K562 (cell line): Measurements from ENCODE around the gene TBX6. TPM values are rescaled to one million over a fixed set of nuclear protein-coding genes. Genes with fewer than 3 reads are reported as not detected.

Source experiments
- BCL6 ChIP-seq: fragments of 250-450 bp; sonication (Bioruptor Pico); IDR thresholded peaks from 2 replicates; pipeline ENCODE4 v1.4.0; 2020
- CBFB ChIP-seq: sonication (generic); formaldehyde crosslinking; IDR thresholded peaks from 2 replicates; pipeline ENCODE4 v1.4.0; 2020; ENCODE audit warnings: mild to moderate bottlenecking, missing genetic modification reagents
- FOXJ3 ChIP-seq: sonication (generic); formaldehyde crosslinking; IDR thresholded peaks from 2 replicates; pipeline ENCODE4 v1.4.0; 2020; ENCODE audit warnings: mild to moderate bottlenecking, missing genetic modification reagents
- GATAD2A ChIP-seq: fragments of 450-650 bp; IDR thresholded peaks from 2 replicates; pipeline ENCODE4 v1.6.1; 2017
- MCM3 ChIP-seq: fragments of 450-650 bp; IDR thresholded peaks from 2 replicates; pipeline ENCODE4 v1.6.1; 2016
- MXD1 ChIP-seq: fragments of 250-450 bp; sonication (Bioruptor Pico); IDR thresholded peaks from 2 replicates; pipeline ENCODE4 v1.8.0; 2021; ENCODE audit warnings: borderline replicate concordance, mild to moderate bottlenecking, moderate library complexity; ENCODE audit not compliant: poor library complexity, severe bottlenecking
- NFATC3 ChIP-seq: fragments of 450-650 bp; IDR thresholded peaks from 2 replicates; pipeline ENCODE4 v1.6.1; 2017; ENCODE audit warnings: mild to moderate bottlenecking
- NUFIP1 ChIP-seq: fragments of 450-650 bp; IDR thresholded peaks from 2 replicates; pipeline ENCODE4 v1.6.1; 2018; ENCODE audit not compliant: partially characterized antibody
- PHF8 ChIP-seq: fragments of 200-600 bp; sonication (generic); IDR thresholded peaks from 2 replicates; pipeline ENCODE4 v1.6.1; 2012; ENCODE audit warnings: mixed run types, mild to moderate bottlenecking, inconsistent platforms, low read length, moderate library complexity, borderline replicate concordance
- POLR2AphosphoS5 ChIP-seq: IDR thresholded peaks from 2 replicates; pipeline ENCODE4 v1.6.1; 2011; ENCODE audit warnings: mild to moderate bottlenecking, low read depth, low read length, moderate library complexity; ENCODE audit not compliant: control insufficient read depth, insufficient read depth
- POLR3A ChIP-seq: IDR thresholded peaks from 2 replicates; pipeline ENCODE4 v1.6.1; 2011; ENCODE audit warnings: borderline replicate concordance, mild to moderate bottlenecking, moderate library complexity; ENCODE audit not compliant: insufficient read length, insufficient read depth; ENCODE audit errors: extremely low read depth
- RBM34 ChIP-seq: fragments of 200-400 bp; formaldehyde crosslinking; IDR thresholded peaks from 2 replicates; pipeline ENCODE4 v1.6.1; 2018; ENCODE audit warnings: low read length, borderline replicate concordance; ENCODE audit not compliant: insufficient read depth
- SAP30 ChIP-seq: fragments of 200-600 bp; sonication (generic); IDR thresholded peaks from 2 replicates; pipeline ENCODE4 v1.6.1; 2012; ENCODE audit warnings: borderline replicate concordance, low read depth, mild to moderate bottlenecking, moderate library complexity, low read length, control low read depth, inconsistent platforms; ENCODE audit not compliant: insufficient read depth, poor library complexity, severe bottlenecking
- SNAPC5 ChIP-seq: fragments of 250-450 bp; sonication (Bioruptor Pico); IDR thresholded peaks from 2 replicates; pipeline ENCODE4 v1.8.0; 2021; ENCODE audit warnings: moderate library complexity, mild to moderate bottlenecking, inconsistent platforms
- SOX6 ChIP-seq: fragments of 450-650 bp; IDR thresholded peaks from 2 replicates; pipeline ENCODE4 v1.6.1; 2014; ENCODE audit warnings: mild to moderate bottlenecking
- SREBF1 ChIP-seq: fragments of 150-350 bp; IDR thresholded peaks from 2 replicates; pipeline ENCODE4 v1.6.1; 2014; ENCODE audit warnings: antibody characterized with exemption, low read depth, low read length, borderline replicate concordance
- TFAM ChIP-seq: fragments of 250-450 bp; sonication (Bioruptor Pico); conservative IDR thresholded peaks from 2 replicates; pipeline ENCODE4 v1.5.0; 2021; ENCODE audit warnings: mild to moderate bottlenecking, moderate library complexity
- XRCC3 ChIP-seq: fragments of 450-650 bp; IDR thresholded peaks from 2 replicates; pipeline ENCODE4 v1.6.1; 2017; ENCODE audit warnings: mild to moderate bottlenecking, moderate library complexity
- ZNF184 ChIP-seq: sonication (generic); formaldehyde crosslinking; IDR thresholded peaks from 2 replicates; pipeline ENCODE4 v1.5.0; 2020; ENCODE audit warnings: missing genetic modification reagents
- polyA plus RNA-seq, 8 experiments: library from polyadenylated mRNA; depleted of rRNA in 4 of 8; stranded (reverse) in 5 of 8; unstranded in 3 of 8; fragments of >200 nt; fragmentation: Nextera tagmentation in 2 of 8; fragmentation: Illumina TruSeq in 1 of 8; extraction: Ambion mirVana in 2 of 8; extraction: Trizol in 1 of 8; gene quantifications; 2 replicates each; pipeline versions ENCODE4 v1.2.1 to v1.2.3, GENCODE V29; 2011 to 2014; ENCODE audit warnings: inconsistent platforms in 1 of 8, missing spikeins in 1 of 8
- total RNA-seq, 7 experiments: library from RNA; depleted of rRNA in 6 of 7; stranded (reverse); fragments of >200 nt in 6 of 7; fragmentation: Illumina TruSeq in 2 of 7; extraction: Trizol in 2 of 7; gene quantifications; 2 replicates each; pipeline versions ENCODE4 v1.2.1 to v1.2.3, GENCODE V29; 2011 to 2021; ENCODE audit warnings: low replicate concordance in 1 of 7
- TF ChIP-seq, protein P1 (sequence below): sonication (generic); formaldehyde crosslinking; IDR thresholded peaks from 2 replicates; pipeline ENCODE4 v1.8.0; 2022; ENCODE audit warnings: missing genetic modification reagents, mild to moderate bottlenecking, moderate library complexity, borderline replicate concordance

TBX6 gene
- total and polyA plus RNA-seq, 9 of the 15 experiments (the other 6 are each of a cell fraction or from before 2014, with no cell fraction given), result 0.07 to 0.58 (median 0.11) TPM; not detected in 2

DNA sequence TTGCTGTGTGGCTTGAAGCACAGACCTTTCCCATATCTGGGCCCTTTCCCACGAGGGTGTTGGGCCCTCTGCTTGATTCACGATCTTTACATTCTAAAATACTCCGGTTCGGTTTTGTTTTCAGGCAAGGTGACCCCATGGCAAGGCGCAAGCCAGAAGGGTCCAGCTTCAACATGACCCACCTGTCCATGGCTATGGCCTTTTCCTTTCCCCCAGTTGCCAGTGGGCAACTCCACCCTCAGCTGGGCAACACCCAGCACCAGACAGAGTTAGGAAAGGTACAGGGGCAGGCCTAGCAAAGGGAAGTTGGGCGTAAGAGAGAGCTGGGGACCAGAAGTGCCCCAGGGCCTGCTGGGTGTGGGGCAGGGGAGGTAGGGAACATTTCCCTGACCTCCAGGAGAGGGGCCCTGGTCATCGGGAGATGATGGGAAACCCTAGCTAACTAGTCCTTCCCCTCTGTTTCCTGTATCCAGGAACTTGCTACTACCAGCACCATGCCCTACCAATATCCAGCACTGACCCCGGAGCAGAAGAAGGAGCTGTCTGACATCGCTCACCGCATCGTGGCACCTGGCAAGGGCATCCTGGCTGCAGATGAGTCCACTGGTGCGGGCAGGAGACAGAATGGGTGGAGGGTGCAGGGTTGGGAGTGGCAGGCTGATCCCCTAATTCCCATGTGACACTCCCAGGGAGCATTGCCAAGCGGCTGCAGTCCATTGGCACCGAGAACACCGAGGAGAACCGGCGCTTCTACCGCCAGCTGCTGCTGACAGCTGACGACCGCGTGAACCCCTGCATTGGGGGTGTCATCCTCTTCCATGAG, 24.8 kb downstream of the TBX6 start (continued):
- TF ChIP-seq POLR2AphosphoS5, result peak; percentile 5; the same call in 1 of the 2 replicates
- no peak for TF ChIP-seq TFAM (CRISPR knock-in tag)
- TF ChIP-seq SREBF1, result no peak
- no peak for TF ChIP-seq BCL6 (CRISPR knock-in tag)
- TF ChIP-seq CBFB (CRISPR knock-in tag), result no peak
- TF ChIP-seq NFATC3, result no peak
- TF ChIP-seq NUFIP1, result no peak
- TF ChIP-seq SNAPC5 (CRISPR knock-in tag), result no peak
- TF ChIP-seq MXD1 (CRISPR knock-in tag), result no peak
- no peak for TF ChIP-seq PHF8
- no peak for TF ChIP-seq ZNF184
- TF ChIP-seq MCM3, result no peak
- TF ChIP-seq, protein P1, sequence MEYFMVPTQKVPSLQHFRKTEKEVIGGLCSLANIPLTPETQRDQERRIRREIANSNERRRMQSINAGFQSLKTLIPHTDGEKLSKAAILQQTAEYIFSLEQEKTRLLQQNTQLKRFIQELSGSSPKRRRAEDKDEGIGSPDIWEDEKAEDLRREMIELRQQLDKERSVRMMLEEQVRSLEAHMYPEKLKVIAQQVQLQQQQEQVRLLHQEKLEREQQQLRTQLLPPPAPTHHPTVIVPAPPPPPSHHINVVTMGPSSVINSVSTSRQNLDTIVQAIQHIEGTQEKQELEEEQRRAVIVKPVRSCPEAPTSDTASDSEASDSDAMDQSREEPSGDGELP (CRISPR knock-in tag), result peak; percentile 75
- no peak for TF ChIP-seq RBM34
- no peak for TF ChIP-seq FOXJ3 (CRISPR knock-in tag)
- TF ChIP-seq SOX6, result no peak
- TF ChIP-seq XRCC3, result no peak
- peak; percentile 72 for TF ChIP-seq SAP30
- TF ChIP-seq GATAD2A, result no peak
- no peak for TF ChIP-seq POLR3A
